CD4-positive, alpha-beta T cell treated with Interleukin-10 for 1 hour (primary cell): ENCODE measurements around the gene GID8.

Experiments used
- DNase-seq: peaks from one replicate; pipeline ENCODE4 v3.0.0-alpha.2; 2020

Gene GID8

GRCh38 chr20:62971211-62971949, 33.4 kb downstream of the GID8 start:
- no peak for DNase-seq

DNA sequence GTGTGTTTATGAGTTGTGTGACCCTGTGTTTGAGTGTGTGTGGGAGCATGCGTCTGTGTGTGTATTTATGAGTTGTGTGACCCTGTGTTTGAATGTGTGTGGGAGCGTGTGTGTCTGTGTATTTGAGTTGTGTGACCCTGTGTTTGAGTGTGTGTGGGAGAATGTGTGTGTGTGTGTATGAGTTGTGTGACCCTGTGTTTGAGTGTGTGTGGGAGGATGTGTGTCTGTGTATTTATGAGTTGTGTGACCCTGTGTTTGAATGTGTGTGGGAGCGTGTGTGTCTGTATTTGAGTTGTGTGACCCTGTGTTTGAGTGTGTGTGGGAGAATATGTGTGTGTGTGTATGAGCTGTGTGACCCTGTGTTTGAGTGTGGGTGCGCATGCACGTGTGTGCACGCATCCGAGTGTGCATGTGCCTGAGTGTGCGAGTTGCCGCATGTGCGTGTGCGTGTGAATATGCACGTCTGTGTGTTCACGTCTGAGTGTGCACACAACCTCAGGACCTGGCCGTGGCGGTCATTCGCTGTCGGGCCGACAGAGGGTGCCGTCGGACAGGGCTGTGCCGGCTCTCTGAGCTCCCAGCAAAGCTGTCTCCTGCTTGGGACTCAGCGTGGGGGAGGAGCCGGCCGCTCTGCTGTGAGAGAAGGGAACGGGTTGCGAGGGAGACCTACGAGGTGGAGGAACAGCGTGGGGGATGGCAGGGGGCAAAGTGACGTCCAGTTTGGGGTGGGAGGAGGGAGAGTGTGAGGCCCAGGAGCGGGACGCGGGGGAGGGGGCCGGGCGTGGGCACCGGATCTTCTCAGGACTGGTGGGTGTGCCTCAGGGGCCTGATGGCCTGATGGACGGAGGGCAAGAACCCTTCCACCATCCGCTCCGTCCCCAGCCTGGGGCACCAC, 34.2 kb downstream of the GID8 start:
- peak; percentile 88 for DNase-seq

DNA sequence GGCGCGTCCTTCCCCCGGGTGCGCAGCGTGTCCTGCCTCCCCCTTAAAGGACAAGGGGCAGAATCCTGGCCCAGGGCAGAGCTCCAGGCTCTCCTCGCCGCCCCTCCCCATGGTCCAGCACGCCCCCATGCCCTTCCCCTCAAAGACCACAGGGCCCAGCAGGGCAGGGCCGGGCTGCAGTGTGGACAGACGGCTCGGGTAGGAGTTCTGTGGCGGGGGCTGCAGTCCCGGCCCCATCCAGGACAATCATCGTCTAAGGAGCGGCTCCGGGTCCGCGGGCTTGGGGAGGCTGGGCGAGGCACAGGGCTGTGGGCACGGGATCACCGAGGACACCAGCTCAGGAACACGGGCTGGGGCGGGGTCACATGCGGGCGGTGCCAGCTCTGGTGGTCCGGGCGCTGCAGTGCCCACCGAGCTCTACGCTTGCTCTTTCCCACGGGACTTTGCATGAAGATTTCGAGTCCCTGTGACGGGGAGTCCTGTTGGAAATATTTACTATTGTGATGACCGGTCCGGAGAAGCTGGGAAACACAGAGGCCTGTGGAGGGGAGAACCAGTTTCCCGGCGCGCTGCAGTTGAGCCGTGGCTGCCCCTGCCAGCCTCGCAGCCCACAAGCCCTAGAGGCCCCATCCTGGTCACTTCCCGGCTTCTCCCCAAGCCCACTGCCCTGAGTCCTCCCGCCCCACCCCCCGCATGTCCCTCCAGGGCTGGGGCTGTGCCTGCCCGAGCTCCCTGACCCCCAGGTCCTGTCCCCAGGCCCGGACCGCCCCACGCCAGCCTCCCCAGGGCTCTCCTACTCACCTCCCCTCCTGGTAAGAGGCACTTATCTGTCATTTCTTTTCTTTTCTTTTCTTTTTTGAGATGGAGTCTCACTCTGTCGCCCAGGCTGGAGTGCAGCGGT, 35.1 kb downstream of the GID8 start:
- DNase-seq, result no peak

DNA sequence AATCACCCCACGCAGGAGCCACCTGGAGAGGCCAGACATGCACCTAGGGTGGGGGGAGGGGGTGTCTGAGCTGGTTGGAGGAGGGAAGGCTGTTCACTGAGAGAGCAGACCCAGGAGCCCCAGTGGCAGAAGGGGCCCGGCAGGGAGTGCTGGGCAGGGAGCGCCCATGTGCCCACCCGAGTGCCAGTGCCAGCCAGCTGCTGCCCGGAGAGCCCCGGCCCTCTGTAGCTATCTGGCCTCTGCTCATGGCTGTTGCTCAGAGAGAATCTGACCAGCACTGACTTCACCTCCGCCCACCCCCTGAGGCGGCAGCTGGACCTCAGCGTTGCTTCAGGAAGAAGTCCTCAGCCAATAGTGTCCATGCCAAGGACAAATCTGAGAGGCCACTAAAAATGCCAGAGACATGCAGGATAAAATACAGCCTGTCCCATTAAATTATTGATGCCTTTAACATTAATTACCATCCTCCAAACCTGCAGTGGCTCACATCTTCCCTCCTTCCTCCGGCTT, 37.4 kb downstream of the GID8 start:
- DNase-seq, result no peak

- no peak for DNase-seq
Measured at GRCh38 chr20:62975812-62976508, 38.0 kb downstream of the GID8 start.

GRCh38 chr20:62976886-62977285, 38.9 kb downstream of the GID8 start:
- DNase-seq, result no peak

DNA sequence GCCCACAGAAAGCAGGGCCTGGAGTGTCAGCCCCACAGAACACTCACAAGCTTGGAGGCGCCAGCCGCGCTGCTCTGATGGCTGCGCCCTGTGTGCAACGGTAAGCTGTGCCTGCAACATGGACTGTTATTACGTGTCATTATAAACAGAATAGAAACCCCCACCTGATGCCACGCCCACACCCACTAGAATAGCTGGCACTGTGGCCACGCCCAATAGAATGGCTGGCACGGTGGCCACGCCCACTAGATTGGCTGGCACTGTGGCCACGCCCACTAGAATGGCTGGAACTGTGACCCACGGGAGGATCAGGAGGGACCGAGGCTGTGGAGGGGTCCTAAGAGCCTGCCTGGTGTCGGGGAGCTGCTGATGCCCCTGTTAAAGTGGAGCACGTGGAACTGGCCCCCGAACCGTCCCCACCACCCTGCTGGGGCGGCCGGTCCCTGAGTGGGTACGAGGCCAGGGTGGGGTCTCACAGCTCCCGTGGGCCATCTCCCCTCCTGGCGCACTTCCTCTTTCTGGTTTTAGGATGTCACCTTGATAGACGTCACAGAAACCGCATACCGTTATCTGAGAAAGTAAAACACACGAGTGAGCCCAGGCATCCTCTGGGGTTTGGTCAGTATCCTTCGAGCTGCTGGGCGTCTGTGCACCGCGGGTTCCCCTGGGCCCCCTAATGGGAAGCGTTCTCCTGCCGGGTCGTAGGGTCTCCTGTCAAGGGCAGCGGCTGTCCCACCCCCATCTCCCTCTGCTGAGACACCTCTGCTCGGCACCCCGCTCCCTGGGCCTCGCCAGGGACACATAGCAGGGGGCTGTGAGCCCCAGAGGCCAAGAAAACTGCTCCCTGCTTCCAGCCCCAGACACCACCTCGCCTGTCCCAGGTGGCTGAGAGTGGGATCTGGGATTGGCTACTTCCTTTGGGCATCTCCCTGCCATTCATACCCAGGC, 39.9 kb downstream of the GID8 start:
- DNase-seq, result peak; percentile 89

DNA sequence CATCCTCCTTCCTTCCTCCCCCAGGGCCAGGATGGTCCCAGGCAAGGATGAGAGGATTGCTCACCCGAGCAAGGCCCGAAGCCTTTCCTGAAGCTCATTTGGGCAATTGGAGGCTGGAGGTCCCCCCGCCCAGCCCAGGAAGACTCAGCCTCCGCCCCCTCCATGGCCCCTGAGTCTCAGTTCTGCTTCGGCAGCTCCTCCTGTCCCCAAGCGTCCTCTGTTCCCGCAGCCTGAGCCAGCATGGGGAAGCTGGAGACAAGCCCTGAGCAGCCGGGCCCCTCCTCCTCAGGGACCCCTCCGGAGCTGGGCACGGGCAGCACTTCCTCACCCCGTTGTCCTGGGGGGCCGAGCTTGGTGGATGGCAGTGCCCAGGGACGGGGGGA, 40.6 kb downstream of the GID8 start:
- DNase-seq, result no peak

DNA sequence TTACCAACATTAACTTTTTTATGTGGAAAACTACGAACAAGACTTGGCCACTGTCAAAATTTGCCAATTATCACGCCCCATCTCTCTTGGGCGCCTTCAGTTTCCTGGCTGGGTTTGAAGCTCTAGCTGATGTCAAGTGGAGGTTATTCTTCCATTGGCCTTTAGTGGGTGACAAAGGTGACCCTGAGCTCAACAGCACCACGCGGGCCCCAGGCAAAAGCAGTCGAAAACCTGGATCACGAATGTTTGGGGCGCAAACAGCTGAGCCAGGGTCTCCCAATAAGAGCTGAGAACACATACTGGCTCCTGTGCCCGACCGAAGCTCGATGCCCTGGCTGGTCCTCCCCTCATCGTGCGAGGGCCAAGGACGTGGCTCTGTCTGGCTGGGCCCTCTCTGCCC, 41.4 kb downstream of the GID8 start:
- DNase-seq, result no peak

DNA sequence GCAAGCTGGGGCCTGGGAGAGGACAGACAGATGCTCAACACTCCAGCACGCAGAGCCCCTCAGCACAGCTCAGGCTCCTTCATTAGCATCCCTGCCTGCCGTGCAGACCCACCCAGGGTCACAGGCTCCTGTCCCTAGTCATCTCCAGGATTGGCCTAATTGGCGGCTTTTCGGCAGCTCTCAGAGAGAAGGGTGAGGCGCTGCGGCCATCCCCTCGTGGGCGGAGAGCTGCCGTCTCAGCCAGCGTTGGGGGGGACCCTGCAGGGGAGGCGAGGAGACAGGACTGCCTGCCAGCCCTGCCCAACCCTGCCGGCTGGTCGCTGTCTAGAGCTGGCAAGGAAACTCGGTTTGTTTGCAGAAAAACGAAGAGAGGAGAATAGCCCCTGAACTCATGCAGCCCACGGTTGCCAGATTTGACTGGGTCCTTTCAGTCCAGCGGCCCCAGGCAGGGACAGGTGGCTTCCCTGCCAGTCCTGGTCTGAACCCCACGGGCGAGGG, 42.0 kb downstream of the GID8 start:
- no peak for DNase-seq

DNA sequence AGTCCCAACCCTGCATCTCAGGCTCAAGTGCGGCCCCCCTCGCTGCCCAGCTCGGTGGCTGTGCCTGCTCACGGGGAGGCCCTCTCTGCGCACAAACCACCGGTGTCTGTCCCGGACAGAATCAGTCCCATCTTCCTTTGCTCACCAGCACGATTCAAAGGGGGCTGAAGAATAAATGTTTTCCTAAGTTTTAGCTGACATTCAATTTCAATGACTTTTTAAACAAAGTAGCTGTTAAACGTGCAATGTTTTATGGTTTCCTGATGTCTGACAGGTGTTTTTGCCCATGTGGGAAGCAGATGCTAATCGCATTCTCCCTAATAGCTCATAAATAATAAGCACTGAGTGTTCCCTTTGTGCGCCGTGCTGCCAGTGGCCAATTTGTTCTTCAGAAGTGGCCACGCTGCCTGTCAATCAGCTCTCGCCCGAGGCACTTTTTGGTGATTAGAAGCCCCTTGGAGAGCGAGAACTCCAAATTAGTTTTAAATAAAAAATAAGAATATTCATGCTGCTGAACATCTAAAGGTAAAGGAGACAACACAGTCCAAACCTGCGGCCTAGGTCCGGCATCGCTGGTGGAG, 42.5 kb downstream of the GID8 start:
- no peak for DNase-seq

DNA sequence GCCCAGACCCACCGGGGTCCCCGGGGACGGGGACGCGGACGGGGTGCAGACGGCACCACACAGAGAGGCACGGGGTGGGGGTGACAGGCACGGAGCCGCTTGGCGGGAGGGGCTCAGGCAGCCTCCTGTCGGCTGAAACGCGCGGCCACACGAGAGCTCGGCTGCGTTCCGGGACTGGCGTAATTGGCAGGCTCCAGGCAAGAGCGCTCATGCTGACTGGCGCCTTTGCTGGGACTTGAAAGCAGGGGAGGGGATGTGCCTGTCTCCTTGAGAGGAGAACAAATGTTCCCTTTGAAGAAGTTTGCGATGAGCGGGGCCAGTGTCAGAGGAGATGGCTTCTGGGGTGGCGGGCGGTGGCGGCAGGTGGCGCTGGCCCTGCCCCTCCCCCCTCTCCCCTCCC, 43.0 kb downstream of the GID8 start:
- DNase-seq, result peak; percentile 40

- no peak for DNase-seq
Measured at GRCh38 chr20:62982124-62983075, 44.5 kb downstream of the GID8 start.

GRCh38 chr20:62983210-62983609, 45.3 kb downstream of the GID8 start:
- DNase-seq, result no peak

- no peak for DNase-seq
Measured at GRCh38 chr20:62984666-62985443, 46.9 kb downstream of the GID8 start.

GRCh38 chr20:62985444-62985778, 47.5 kb downstream of the GID8 start:
- DNase-seq, result no peak

DNA sequence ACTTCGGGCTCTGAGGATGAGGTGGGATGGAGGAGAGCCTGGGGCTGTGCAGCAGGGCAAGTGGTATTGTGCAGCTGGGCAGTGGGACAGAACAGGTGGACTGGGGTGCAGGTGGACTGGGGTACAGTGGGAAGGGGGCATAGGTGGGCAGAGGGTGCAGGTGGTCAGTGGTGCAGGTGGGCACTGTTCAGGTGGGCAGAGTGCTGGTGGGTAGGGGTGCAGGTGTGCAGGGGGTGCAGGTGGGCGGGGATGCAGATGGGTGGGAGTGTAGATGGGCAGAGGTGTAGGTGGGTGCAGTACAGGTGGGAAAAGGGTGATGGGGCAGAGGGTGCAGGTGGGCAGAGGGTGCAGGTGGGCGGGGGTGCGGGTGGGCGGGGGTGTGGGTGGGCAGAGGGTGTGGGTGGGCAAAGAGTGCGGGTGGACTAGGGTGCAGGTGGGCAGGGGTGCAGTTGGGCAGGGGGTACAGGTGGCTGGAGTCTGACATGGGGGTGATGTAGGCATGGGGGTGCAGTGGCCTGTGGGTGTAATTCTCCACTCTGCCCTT, 48.4 kb downstream of the GID8 start:
- no peak for DNase-seq

DNA sequence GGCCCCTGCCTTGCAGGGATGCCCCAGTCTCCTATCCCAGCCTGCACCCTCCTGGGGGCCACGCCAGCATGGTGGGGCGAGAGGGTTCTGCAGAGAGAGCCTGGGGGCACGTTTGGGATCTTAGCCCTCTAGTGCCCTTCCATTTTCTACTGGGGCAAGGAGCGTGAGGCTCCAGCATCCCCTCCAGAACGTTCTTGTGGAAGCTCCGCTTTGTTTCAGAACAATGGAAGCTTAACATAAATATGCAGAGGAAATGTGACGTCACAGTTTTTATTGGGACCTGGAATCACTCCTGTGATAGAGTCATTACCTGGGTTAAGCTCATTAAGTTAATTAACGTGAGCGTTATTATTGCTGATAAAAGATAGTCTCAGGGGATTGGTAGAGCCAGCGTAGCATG, 49.2 kb downstream of the GID8 start:
- no peak for DNase-seq
